GM15510 (cell line): ENCODE data around the gene SLFN12L.

Experiments used
- POLR2A ChIP-seq: IDR thresholded peaks from 3 replicates; pipeline ENCODE4 v1.6.1; 2011; ENCODE audit warnings: borderline replicate concordance; ENCODE audit not compliant: insufficient read length; ENCODE audit errors: extremely low read depth

Gene SLFN12L

GRCh38 chr17:35537601-35538141 is at the start of gene SLFN12L:
Gene SLFN12L, minus strand, starts transcription at chr17:35537678. Its CDS starts 15,314 bp downstream, at chr17:35522364.
- TF ChIP-seq POLR2A, result peak; percentile 53

GRCh38 chr17:35586569-35587073 is 49.1 kb upstream of the SLFN12L start:
- TF ChIP-seq POLR2A, result no peak

DNA sequence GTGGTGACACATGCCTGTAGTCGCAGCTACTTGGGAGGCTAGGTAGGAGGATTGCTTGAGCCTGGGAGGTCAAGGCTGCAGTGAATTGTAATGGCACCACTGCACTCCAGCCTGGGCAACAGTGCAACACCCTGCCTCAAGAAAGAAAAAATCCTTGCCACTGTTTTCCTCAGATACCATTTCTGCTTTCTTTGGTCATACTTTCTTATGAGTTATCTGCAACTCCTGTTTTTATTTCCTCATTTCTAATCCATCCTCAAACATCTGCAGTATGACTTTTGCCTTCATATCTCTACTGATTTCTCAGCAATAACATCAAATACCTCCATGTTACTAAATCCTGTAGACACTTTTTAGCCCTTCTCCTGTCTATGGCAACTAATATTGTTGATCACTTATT is 46.6 kb upstream of the SLFN12L start:
- no peak for TF ChIP-seq POLR2A

- no peak for TF ChIP-seq POLR2A
Observed at GRCh38 chr17:35578929-35579432, 41.5 kb upstream of the SLFN12L start.

- peak; percentile 84 for TF ChIP-seq POLR2A
Observed at GRCh38 chr17:35578197-35578928, 40.9 kb upstream of the SLFN12L start, which contains the start of gene PEX12. Gene PEX12, minus strand, starts transcription at chr17:35578571. Its CDS starts 550 bp downstream, at chr17:35578021.

DNA sequence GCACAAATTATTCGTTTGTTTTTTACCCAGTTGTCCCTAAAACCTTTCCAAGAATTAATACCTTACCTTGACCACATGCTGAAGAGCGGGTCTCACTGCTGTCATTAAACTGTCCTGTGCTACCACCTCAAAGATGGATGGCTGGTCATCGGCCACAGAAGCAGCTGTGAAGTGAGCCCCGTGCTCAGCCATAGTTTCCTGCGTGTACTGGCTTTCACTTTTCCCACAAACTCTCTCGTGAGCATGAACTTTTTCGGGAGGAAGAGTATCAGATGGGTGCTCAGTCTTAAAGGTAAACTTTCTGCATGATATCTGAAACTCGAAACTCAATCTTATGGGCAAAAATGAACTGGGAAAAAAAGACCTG is 40.3 kb upstream of the SLFN12L start:
- no peak for TF ChIP-seq POLR2A

DNA sequence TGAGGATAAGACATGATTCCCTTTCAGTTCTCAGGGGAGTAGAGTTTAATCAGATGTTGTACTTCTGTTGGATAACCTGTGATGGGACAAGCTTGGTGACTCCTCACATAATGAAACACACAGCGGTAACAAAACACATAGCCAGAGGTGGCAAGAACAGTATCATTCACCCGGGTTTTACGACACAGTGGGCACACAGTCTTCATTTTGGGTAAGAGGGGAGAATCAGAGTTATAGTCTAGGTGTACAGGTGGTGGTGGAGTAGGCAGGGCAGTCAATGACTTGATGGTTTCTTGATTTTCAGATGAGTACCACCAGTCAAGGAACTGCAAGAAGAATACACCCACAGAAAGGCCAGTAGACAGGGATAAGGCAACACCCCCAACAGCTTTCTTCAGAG is 38.3 kb upstream of the SLFN12L start:
- TF ChIP-seq POLR2A, result no peak

DNA sequence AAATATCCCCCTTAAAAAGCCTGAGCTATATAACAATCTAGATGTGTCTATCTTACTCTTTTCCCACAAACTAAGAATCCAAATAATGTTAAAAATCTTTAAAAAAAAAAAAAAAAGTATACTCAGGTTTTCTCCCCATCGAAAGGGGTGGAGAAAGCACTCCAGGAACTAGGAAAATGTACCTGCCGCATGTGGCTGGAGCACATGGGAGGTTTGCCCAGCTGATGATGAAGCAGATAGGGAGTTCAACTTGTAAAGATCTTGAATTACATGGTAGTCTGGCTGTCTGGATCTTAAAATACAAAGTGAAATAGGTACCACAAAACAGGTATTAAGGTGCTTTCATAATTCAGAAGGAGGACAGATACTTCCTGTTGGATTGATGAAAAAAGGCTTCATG is 31.9 kb upstream of the SLFN12L start:
- no peak for TF ChIP-seq POLR2A

- TF ChIP-seq POLR2A, result no peak
Observed at GRCh38 chr17:35568561-35568960, 31.1 kb upstream of the SLFN12L start.

- no peak for TF ChIP-seq POLR2A
Observed at GRCh38 chr17:35566968-35567367, 29.5 kb upstream of the SLFN12L start.

DNA sequence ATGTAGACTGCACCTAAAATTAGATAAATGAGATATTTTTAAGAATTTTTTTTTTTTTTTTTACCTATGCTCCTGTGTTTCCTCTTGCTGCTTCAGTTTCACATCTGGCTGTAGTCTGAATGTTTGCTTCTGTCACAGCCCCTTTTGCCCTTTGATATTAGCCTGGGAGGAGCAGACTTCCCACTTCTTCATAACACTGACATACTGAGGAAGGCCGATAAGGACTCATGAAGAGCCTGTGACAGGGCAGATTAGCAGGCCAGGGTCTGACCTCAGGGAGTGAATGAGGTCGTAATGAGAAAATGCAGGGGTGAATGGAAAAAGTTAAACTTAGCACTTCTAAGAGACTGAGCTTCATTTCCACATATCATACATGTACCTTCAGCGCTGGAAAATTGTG is 23.2 kb upstream of the SLFN12L start, which contains the start of gene SLFN14:
SLFN14 (minus strand) TSS at position 117 of the 400 bp plus-strand sequence. CDS start 2,757 bp downstream, outside the sequence.
- TF ChIP-seq POLR2A, result no peak

GRCh38 chr17:35559495-35560210 is 22.2 kb upstream of the SLFN12L start:
- no peak for TF ChIP-seq POLR2A

GRCh38 chr17:35557353-35557752 is 19.9 kb upstream of the SLFN12L start:
- no peak for TF ChIP-seq POLR2A

DNA sequence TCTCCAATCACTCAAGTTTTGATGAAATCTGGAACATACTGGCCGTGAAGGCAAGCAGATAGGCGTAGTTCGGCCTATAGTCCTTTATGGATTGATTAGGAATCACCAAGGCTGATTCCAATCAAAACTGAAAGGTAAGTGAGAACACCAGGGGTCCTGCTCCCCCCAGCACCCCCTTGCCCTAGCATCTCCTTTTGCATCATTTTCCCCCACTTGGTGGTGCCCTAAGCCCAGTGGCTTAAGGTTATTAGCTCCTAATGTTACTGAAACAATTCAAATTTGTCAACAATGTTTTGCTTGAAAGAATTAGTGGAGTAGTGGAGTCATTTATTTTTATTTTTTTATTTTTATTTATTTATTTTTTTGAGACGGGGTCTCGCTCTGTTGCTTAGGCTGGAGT is 18.2 kb upstream of the SLFN12L start:
- TF ChIP-seq POLR2A, result no peak

- TF ChIP-seq POLR2A, result no peak
Observed at GRCh38 chr17:35554668-35555067, 17.2 kb upstream of the SLFN12L start.

- no peak for TF ChIP-seq POLR2A
Observed at GRCh38 chr17:35553310-35553709, 15.8 kb upstream of the SLFN12L start.

- no peak for TF ChIP-seq POLR2A
Observed at GRCh38 chr17:35548978-35549377, 11.5 kb upstream of the SLFN12L start.
